ENCODE results near the gene NRP1.

NRP1 gene

GRCh38 chr10:33347211-33347610, 12.7 kb upstream of the NRP1 start:
- no peak for DNase-seq

GRCh38 chr10:33345236-33345635, 10.8 kb upstream of the NRP1 start:
- DNase-seq = no peak

GRCh38 chr10:33344676-33345075, 10.2 kb upstream of the NRP1 start:
- no peak for DNase-seq

GRCh38 chr10:33341637-33342036, 7.2 kb upstream of the NRP1 start:
- DNase-seq = no peak

GRCh38 chr10:33337326-33337957, 3.0 kb upstream of the NRP1 start:
- DNase-seq = no peak

GRCh38 chr10:33336582-33337325, 2.3 kb upstream of the NRP1 start:
- DNase-seq = peak; percentile 55

- peak; percentile 55 for DNase-seq
Measured at GRCh38 chr10:33335801-33336581, 1.5 kb upstream of the NRP1 start.

- no peak for DNase-seq
Measured at GRCh38 chr10:33335551-33335800, 1.0 kb upstream of the NRP1 start.

GRCh38 chr10:33334805-33335550, 511 bp upstream of the NRP1 start:
- peak; percentile 80 for DNase-seq

GRCh38 chr10:33333260-33334101, 986 bp downstream of the NRP1 start:
- DNase-seq = no peak

- DNase-seq = no peak
Measured at GRCh38 chr10:33332183-33333065, 2.0 kb downstream of the NRP1 start.

GRCh38 chr10:33331379-33331694, 3.1 kb downstream of the NRP1 start:
- DNase-seq = no peak

GRCh38 chr10:33330543-33331378, 3.7 kb downstream of the NRP1 start:
- DNase-seq = peak; percentile 91

- DNase-seq = no peak
Measured at GRCh38 chr10:33329178-33329577, 5.3 kb downstream of the NRP1 start.

- no peak for DNase-seq
Measured at GRCh38 chr10:33328253-33328652, 6.2 kb downstream of the NRP1 start.

- no peak for DNase-seq
Measured at GRCh38 chr10:33327751-33328150, 6.7 kb downstream of the NRP1 start.

GRCh38 chr10:33326933-33327332, 7.5 kb downstream of the NRP1 start:
- no peak for DNase-seq

GRCh38 chr10:33325929-33326328, 8.5 kb downstream of the NRP1 start:
- no peak for DNase-seq

- no peak for DNase-seq
Measured at GRCh38 chr10:33323721-33324120, 10.7 kb downstream of the NRP1 start.

- no peak for DNase-seq
Measured at GRCh38 chr10:33321516-33321915, 13.0 kb downstream of the NRP1 start.

GRCh38 chr10:33320288-33320687, 14.2 kb downstream of the NRP1 start:
- no peak for DNase-seq

Measured in activated CD8-positive, alpha-beta memory T cell treated with anti-CD3 and anti-CD28 coated beads, Interleukin-2, amount 50 U/mL, for 48 hours (primary cell).